Neural progenitor cell (in vitro differentiated cells): ENCODE results near the gene LRRC61.

Experiments used
- EZH2phosphoT487 ChIP-seq: fragments of 200-600 bp; sonication (generic); IDR thresholded peaks from 2 replicates; pipeline ENCODE4 v1.6.1; 2017; ENCODE audit warnings: antibody characterized with exemption
- TF ChIP-seq, protein P1 (sequence below): fragments of 200-600 bp; sonication (generic); IDR thresholded peaks from 2 replicates; pipeline ENCODE4 v1.5.1; 2017; ENCODE audit warnings: antibody characterized with exemption, mild to moderate bottlenecking

DNA sequence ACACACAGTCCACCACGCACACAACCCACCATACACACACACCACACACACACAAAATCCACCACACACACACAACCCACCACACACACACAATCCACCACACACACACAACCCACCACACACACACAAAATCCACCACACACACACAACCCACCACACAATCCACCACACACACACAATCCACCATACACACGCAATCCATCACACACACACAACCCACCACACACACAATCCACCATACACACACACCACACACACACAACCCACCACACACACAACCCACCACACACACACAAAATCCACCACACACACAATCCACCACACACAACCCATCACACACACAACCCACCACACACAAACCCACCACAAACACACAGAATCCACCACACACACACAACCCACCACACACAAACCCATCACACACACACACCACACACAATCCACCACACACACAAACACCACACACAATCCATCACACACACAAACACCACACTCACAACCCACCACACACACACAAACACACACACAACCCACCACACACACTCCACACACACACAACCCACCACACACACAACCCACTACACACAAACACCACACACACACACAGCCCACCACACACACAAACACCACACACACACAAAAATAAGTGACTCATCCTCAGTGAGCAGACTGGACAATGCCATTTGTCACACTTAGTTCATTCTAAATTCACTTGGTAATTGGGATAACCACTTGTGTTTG lies 36.6 kb downstream of the LRRC61 start:
- TF ChIP-seq EZH2phosphoT487, result no peak
- TF ChIP-seq, protein P1, sequence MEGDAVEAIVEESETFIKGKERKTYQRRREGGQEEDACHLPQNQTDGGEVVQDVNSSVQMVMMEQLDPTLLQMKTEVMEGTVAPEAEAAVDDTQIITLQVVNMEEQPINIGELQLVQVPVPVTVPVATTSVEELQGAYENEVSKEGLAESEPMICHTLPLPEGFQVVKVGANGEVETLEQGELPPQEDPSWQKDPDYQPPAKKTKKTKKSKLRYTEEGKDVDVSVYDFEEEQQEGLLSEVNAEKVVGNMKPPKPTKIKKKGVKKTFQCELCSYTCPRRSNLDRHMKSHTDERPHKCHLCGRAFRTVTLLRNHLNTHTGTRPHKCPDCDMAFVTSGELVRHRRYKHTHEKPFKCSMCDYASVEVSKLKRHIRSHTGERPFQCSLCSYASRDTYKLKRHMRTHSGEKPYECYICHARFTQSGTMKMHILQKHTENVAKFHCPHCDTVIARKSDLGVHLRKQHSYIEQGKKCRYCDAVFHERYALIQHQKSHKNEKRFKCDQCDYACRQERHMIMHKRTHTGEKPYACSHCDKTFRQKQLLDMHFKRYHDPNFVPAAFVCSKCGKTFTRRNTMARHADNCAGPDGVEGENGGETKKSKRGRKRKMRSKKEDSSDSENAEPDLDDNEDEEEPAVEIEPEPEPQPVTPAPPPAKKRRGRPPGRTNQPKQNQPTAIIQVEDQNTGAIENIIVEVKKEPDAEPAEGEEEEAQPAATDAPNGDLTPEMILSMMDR, result no peak
